Measurements from ENCODE around the gene MYO1C.

DNA sequence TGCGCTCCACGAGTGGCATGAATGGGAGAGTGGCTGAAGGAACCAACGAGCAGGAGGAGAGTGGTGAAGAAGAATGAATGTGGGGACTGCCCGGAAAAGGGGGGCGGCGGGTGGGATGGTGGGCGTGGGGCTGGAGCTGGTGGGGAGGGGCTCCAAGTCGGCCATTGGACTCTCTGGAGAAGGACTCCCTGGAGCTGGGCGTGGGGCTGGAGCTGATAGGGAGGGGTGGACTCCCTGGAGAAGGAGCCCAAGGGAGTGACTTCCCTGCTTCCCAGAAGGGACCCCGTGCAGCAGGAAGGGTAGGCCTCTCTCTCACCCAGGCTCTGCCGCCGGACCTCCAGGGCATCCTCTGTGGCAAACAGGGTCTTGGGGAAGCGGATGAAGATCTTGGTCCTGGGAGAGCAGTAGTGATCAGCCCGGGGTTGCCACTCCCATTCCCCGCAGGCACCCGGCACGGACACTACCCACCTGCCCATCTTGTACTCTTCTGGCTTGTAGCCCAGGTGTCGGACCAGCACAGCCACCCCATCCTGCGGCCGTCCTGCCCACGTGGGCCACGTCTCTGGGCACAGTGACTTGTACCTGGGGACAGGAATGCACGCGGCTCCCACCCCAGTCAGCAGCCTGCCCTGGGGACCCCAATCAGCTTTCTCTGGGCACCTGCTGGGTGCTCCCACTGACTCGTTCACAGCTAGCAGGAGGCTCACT, 21.6 kb downstream of the MYO1C start:
- TF ChIP-seq EZH2 (IDR thresholded peaks at IDR 0.05) (no peak), POLR2AphosphoS5 (IDR thresholded peaks at IDR 0.05; ENCODE audit: borderline replicate concordance, low read depth, low read length) (no peak)

Measured in SK-N-MC (cell line).